Neural cell (in vitro differentiated cells): ENCODE results near the gene APP. TPM values are rescaled to one million over a fixed set of nuclear protein-coding genes. Genes with fewer than 3 reads are reported as not detected.

Experiments used
- H2AFZ ChIP-seq: fragments of 200-600, 300-800 bp; sonication (generic), shearing (Covaris generic); 2 replicates; pipeline ENCODE4 v1.6.0; 2014; ENCODE audit warnings: low read depth, mild to moderate bottlenecking, antibody characterized with exemption, low read length, moderate library complexity
- H3F3A ChIP-seq: fragments of 200-600 bp; shearing (Covaris generic); 2 replicates; pipeline ENCODE4 v1.6.1; 2016; ENCODE audit warnings: mild to moderate bottlenecking, moderate library complexity, mixed read lengths, antibody characterized with exemption, low read length; ENCODE audit not compliant: insufficient read depth, poor library complexity, severe bottlenecking
- H3K27ac ChIP-seq: fragments of 200-600, 300-800 bp; sonication (generic), shearing (Covaris generic); 2 replicates; pipeline ENCODE4 v1.5.1; 2014; ENCODE audit warnings: mild to moderate bottlenecking, low read length, moderate library complexity
- H3K27me3 ChIP-seq: fragments of 300-800, 200-600 bp; sonication (generic), shearing (Covaris generic); 2 replicates; pipeline ENCODE4 v1.6.0; 2014; ENCODE audit warnings: mild to moderate bottlenecking, low read depth, low read length, moderate library complexity; ENCODE audit not compliant: insufficient read depth
- H3K36me3 ChIP-seq: fragments of 300-800, 200-600 bp; sonication (generic), shearing (Covaris generic); 2 replicates; pipeline ENCODE4 v1.5.1; 2014; ENCODE audit warnings: mild to moderate bottlenecking, antibody characterized with exemption, low read length, moderate library complexity; ENCODE audit not compliant: insufficient read depth
- H3K4me2 ChIP-seq: fragments of 300-800, 200-600 bp; sonication (generic), shearing (Covaris generic); 2 replicates; pipeline ENCODE4 v1.6.0; 2014; ENCODE audit warnings: mild to moderate bottlenecking, low read length
- H3K4me3 ChIP-seq: fragments of 300-800, 200-600 bp; sonication (generic), shearing (Covaris generic); 2 replicates; pipeline ENCODE4 v1.5.1; 2014; ENCODE audit warnings: mild to moderate bottlenecking, low read length, moderate library complexity
- H3K79me2 ChIP-seq: fragments of 200-600 bp; shearing (Covaris generic); replicated peaks from 2 replicates; pipeline ENCODE4 v1.6.0; 2014; ENCODE audit warnings: mild to moderate bottlenecking, low read length, moderate library complexity; ENCODE audit not compliant: insufficient read depth
- H3K9ac ChIP-seq: fragments of 300-800, 200-600 bp; sonication (generic), shearing (Covaris generic); 2 replicates; pipeline ENCODE4 v1.6.1; 2016; ENCODE audit warnings: mild to moderate bottlenecking, low read length, mixed read lengths
- H3K9me2 ChIP-seq: fragments of 200-600 bp; shearing (Covaris generic); 2 replicates; pipeline ENCODE4 v1.6.1; 2016; ENCODE audit warnings: mild to moderate bottlenecking, low read length, mixed read lengths; ENCODE audit not compliant: insufficient read depth
- H3K9me3 ChIP-seq: fragments of 200-600, 300-800 bp; sonication (generic), shearing (Covaris generic); 2 replicates; pipeline ENCODE4 v1.6.1; 2016; ENCODE audit warnings: mild to moderate bottlenecking, mixed run types, low read length, moderate library complexity, mixed read lengths
- H4K20me1 ChIP-seq: fragments of 200-600 bp; shearing (Covaris generic); 2 replicates; pipeline ENCODE4 v1.6.1; 2016; ENCODE audit warnings: mild to moderate bottlenecking, mixed run types; ENCODE audit not compliant: insufficient read depth
- CTCF ChIP-seq: fragments of 450-650 bp; IDR thresholded peaks from 2 replicates; pipeline ENCODE4 v1.5.1; 2014; ENCODE audit warnings: antibody characterized with exemption, mild to moderate bottlenecking, moderate library complexity; ENCODE audit not compliant: poor library complexity, severe bottlenecking
- EP300 ChIP-seq: fragments of 450-650 bp; conservative IDR thresholded peaks from 2 replicates; pipeline ENCODE4 v1.6.1; 2014; ENCODE audit warnings: antibody characterized with exemption, mild to moderate bottlenecking, moderate library complexity; ENCODE audit not compliant: poor library complexity, severe bottlenecking
- EZH2 ChIP-seq: fragments of 200-600, 300-800 bp; shearing (Covaris generic), sonication (generic); IDR thresholded peaks from 2 replicates; pipeline ENCODE4 v1.6.1; 2014; ENCODE audit warnings: antibody characterized with exemption, low read length, borderline replicate concordance, mild to moderate bottlenecking; ENCODE audit not compliant: insufficient read depth, poor library complexity, severe bottlenecking
- MXI1 ChIP-seq: fragments of 450-650 bp; conservative IDR thresholded peaks from 2 replicates; pipeline ENCODE4 v1.6.1; 2014; ENCODE audit warnings: antibody characterized with exemption, mild to moderate bottlenecking; ENCODE audit not compliant: poor library complexity, severe bottlenecking
- POLR2AphosphoS5 ChIP-seq: IDR thresholded peaks from 2 replicates; pipeline ENCODE4 v1.6.1; 2012
- RAD21 ChIP-seq: fragments of 450-650 bp; conservative IDR thresholded peaks from 2 replicates; pipeline ENCODE4 v1.6.1; 2014; ENCODE audit warnings: antibody characterized with exemption, mild to moderate bottlenecking, moderate library complexity
- SMC3 ChIP-seq: fragments of 450-650 bp; conservative IDR thresholded peaks from 2 replicates; pipeline ENCODE4 v1.6.1; 2014; ENCODE audit warnings: antibody characterized with exemption, mild to moderate bottlenecking, moderate library complexity; ENCODE audit not compliant: poor library complexity
- TAF1 ChIP-seq: IDR thresholded peaks from 2 replicates; pipeline ENCODE4 v1.6.1; 2012; ENCODE audit warnings: low read depth
- polyA plus RNA-seq: library from polyadenylated mRNA; depleted of rRNA; stranded (reverse); fragments of >200 nt; gene quantifications from 2 replicates; pipeline ENCODE4 v1.2.3, GENCODE V29; 2014
- TF ChIP-seq, protein P1 (sequence below): IDR thresholded peaks from 2 replicates; pipeline ENCODE4 v1.6.1; 2012; ENCODE audit warnings: borderline replicate concordance

APP gene
- polyA plus RNA-seq, 1 donor from 2014 or later = 470 TPM

DNA sequence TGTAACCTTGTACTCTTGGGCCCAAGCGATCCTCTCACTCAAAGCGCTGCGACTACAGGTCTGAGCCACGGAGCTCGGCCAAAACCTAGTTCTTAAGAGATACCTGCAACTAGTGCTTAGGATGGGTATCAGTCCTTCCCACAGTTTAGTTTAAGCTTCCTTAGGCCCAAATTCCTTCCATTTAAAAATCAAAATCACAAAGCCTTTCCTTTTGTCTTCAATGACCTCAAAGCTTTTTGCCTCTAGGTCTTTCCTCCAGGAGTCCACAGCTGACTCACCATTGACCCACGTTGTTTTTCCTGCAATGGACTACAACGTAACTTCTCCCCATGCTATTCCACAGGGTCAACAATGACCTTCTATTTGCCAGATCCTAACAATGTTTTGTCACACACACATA, 64.0 kb downstream of the APP start:
- no peak overlapping the region for H3K27ac ChIP-seq
- no peaks in the 10 kb centered on the region for H3K9me3 ChIP-seq
- no peaks in the 10 kb centered on the region for H3K27me3 ChIP-seq
- peaks cover 3% of the 10 kb centered on the region for H3F3A ChIP-seq
- H3K9ac ChIP-seq = no peak overlapping the region
- H2AFZ ChIP-seq = no peak overlapping the region
- no peaks in the 10 kb centered on the region for H4K20me1 ChIP-seq
- no peak overlapping the region for H3K4me2 ChIP-seq
- TF ChIP-seq EP300 (no peak), RAD21 (no peak), SMC3 (no peak), CTCF (no peak), TAF1 (no peak), POLR2AphosphoS5 (no peak), EZH2 (no peak)
- TF ChIP-seq, protein P1, sequence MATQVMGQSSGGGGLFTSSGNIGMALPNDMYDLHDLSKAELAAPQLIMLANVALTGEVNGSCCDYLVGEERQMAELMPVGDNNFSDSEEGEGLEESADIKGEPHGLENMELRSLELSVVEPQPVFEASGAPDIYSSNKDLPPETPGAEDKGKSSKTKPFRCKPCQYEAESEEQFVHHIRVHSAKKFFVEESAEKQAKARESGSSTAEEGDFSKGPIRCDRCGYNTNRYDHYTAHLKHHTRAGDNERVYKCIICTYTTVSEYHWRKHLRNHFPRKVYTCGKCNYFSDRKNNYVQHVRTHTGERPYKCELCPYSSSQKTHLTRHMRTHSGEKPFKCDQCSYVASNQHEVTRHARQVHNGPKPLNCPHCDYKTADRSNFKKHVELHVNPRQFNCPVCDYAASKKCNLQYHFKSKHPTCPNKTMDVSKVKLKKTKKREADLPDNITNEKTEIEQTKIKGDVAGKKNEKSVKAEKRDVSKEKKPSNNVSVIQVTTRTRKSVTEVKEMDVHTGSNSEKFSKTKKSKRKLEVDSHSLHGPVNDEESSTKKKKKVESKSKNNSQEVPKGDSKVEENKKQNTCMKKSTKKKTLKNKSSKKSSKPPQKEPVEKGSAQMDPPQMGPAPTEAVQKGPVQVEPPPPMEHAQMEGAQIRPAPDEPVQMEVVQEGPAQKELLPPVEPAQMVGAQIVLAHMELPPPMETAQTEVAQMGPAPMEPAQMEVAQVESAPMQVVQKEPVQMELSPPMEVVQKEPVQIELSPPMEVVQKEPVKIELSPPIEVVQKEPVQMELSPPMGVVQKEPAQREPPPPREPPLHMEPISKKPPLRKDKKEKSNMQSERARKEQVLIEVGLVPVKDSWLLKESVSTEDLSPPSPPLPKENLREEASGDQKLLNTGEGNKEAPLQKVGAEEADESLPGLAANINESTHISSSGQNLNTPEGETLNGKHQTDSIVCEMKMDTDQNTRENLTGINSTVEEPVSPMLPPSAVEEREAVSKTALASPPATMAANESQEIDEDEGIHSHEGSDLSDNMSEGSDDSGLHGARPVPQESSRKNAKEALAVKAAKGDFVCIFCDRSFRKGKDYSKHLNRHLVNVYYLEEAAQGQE = no peak
- H3K79me2 ChIP-seq = peaks cover 39% of the 10 kb centered on the region
- H3K9me2 ChIP-seq = no peaks in the 10 kb centered on the region
- H3K36me3 ChIP-seq = peaks cover 6% of the 10 kb centered on the region
- H3K4me3 ChIP-seq = peak overlapping the region; percentile 8

DNA sequence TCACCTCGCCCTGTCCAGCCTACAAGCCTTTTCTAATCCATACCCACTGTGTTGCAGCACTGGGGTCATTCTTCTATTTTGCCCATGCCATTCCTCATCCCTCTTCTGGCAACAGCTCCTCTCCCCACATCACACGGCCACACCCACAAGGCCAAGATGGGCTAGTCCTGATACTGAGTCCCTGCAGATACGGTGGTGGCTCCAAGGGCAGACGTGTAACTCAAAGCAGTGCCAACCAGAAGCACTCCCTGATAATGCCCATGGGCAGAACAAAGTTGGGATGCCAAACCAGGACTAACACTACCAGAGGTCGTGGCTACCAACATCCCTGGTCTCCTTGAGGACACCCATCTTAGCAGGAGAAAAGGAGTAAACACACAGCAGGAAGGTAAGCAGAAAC, 64.8 kb downstream of the APP start:
- H3K9me3 ChIP-seq = no peaks in the 10 kb centered on the region
- H3K36me3 ChIP-seq = peaks cover 6% of the 10 kb centered on the region
- no peak overlapping the region for H2AFZ ChIP-seq
- no peaks in the 10 kb centered on the region for H3K9me2 ChIP-seq
- peaks cover 3% of the 10 kb centered on the region for H3F3A ChIP-seq
- TF ChIP-seq, protein P1 = no peak
- no peak for TF ChIP-seq EP300
- no peak for TF ChIP-seq TAF1
- no peak for TF ChIP-seq SMC3
- TF ChIP-seq EZH2 = no peak
- TF ChIP-seq RAD21 = no peak
- no peak for TF ChIP-seq MXI1
- TF ChIP-seq POLR2AphosphoS5 = no peak
- no peak for TF ChIP-seq CTCF
- peaks cover 41% of the 10 kb centered on the region for H3K79me2 ChIP-seq
- no peak overlapping the region for H3K9ac ChIP-seq
- H4K20me1 ChIP-seq = no peaks in the 10 kb centered on the region
- no peak overlapping the region for H3K4me3 ChIP-seq
- no peak overlapping the region for H3K27ac ChIP-seq
- H3K27me3 ChIP-seq = no peaks in the 10 kb centered on the region
- no peak overlapping the region for H3K4me2 ChIP-seq
